Thymus (tissue), 11 donors: ENCODE measurements around the gene CALML4. TPM values are rescaled to one million over a fixed set of nuclear protein-coding genes. Genes with fewer than 3 reads are reported as not detected.
"Not testable (repeated sequence)": the region's sequence is repeated elsewhere in the genome, so short reads cannot be mapped to it uniquely, and the experiment has no call there.

Experiments used
- DNase-seq, 9 donors: peaks; one replicate each; pipeline ENCODE4 v3.0.0-alpha.2; 2013; ENCODE audit warnings: low spot score in 9 of 9, low read depth in 6 of 9, missing footprints in 1 of 9
- H3K27ac ChIP-seq, 2 donors: one replicate each; pipeline ENCODE4 v1.5.1; 2013; ENCODE audit warnings: control low read depth in 1 of 2, low read depth in 1 of 2, low read length in 1 of 2, mild to moderate bottlenecking in 1 of 2, moderate library complexity in 1 of 2
- H3K27me3 ChIP-seq, 2 donors: one replicate each; pipeline ENCODE4 v1.5.1; 2013; ENCODE audit warnings: low read length in 1 of 2; ENCODE audit not compliant: control insufficient read depth in 2 of 2, insufficient read depth in 1 of 2
- H3K36me3 ChIP-seq, 2 donors: one replicate each; pipeline ENCODE4 v1.5.1; 2013; ENCODE audit warnings: low read length in 1 of 2, mild to moderate bottlenecking in 1 of 2, moderate library complexity in 1 of 2; ENCODE audit not compliant: control insufficient read depth in 2 of 2, insufficient read depth in 2 of 2
- H3K4me1 ChIP-seq, 2 donors: one replicate each; pipeline ENCODE4 v1.5.1; 2013; ENCODE audit warnings: low read length in 2 of 2; ENCODE audit not compliant: control insufficient read depth in 2 of 2, insufficient read depth in 2 of 2
- H3K4me3 ChIP-seq, 2 donors: one replicate each; pipeline ENCODE4 v1.5.1; 2013; ENCODE audit warnings: low read length in 2 of 2, control low read depth in 1 of 2, mild to moderate bottlenecking in 1 of 2
- H3K9me3 ChIP-seq, 2 donors: one replicate each; pipeline ENCODE4 v1.5.1; 2013; ENCODE audit warnings: low read length in 1 of 2, mild to moderate bottlenecking in 1 of 2; ENCODE audit not compliant: control insufficient read depth in 2 of 2, insufficient read depth in 1 of 2
- WGBS: extraction: QIAGEN DNeasy Blood & Tissue Kit; methylation state at CpG from one replicate; pipeline ENCODE4 v1.1.7; 2013; 5-methylcytosine and 5-hydroxymethylcytosine counted together
- polyA plus RNA-seq: library from polyadenylated mRNA; stranded (reverse); fragments of 200-250 nt; gene quantifications from one replicate; pipeline ENCODE4 v1.2.3, GENCODE V29; 2013
- total RNA-seq: library from RNA; stranded (reverse); fragments of 120-200 nt; gene quantifications from one replicate; pipeline ENCODE4 v1.2.4, GENCODE V29; 2013
- donor health status: healthy.

CALML4 gene
- total and polyA plus RNA-seq, 2 donors, result 8.8 to 18.3 TPM

- Histone ChIP-seq H3K4me1 (peaks cover 17 to 33% of the 10 kb centered on the region in 2 donors), H3K4me3 (peak overlapping the region; percentile 69 to 82), H3K27ac (no peak overlapping the region), H3K9me3 (no peaks in the 10 kb centered on the region), H3K36me3 (no peaks in the 10 kb centered on the region), H3K27me3 (no peaks in the 10 kb centered on the region)
- WGBS, result 59% methylated on average over 25 of the region's 25 CpGs
- peak in 1 of 9 donors; percentile 24 for DNase-seq
Measured at GRCh38 chr15:68228143-68228970, 23.2 kb upstream of the CALML4 start.

- Histone ChIP-seq H3K4me1 (peaks cover 17 to 32% of the 10 kb centered on the region in 2 donors), H3K9me3 (no peaks in the 10 kb centered on the region), H3K36me3 (peaks cover 0 to 2% of the 10 kb centered on the region in 2 donors), H3K27ac (no peak overlapping the region), H3K4me3 (no peak overlapping the region), H3K27me3 (no peaks in the 10 kb centered on the region)
- DNase-seq, result no peak
- 94% methylated on average over 9 of the region's 9 CpGs for WGBS
Measured at GRCh38 chr15:68227643-68228142, 22.6 kb upstream of the CALML4 start.

GRCh38 chr15:68225442-68225841, 20.3 kb upstream of the CALML4 start:
- WGBS, result 96% methylated on average over 4 of the region's 4 CpGs
- H3K27me3 ChIP-seq, H3K27ac ChIP-seq, H3K4me3 ChIP-seq, H3K9me3 ChIP-seq, H3K36me3 ChIP-seq, DNase-seq: not testable (repeated sequence)
- peaks cover 16 to 29% of the 10 kb centered on the region in 2 donors for H3K4me1 ChIP-seq

GRCh38 chr15:68224546-68225250, 19.6 kb upstream of the CALML4 start:
- H3K9me3 ChIP-seq, result no peaks in the 10 kb centered on the region
- no peaks in the 10 kb centered on the region for H3K27me3 ChIP-seq
- H3K4me3 ChIP-seq, result no peak overlapping the region
- peak overlapping the region in 1 of 2 donors; percentile 2 for H3K27ac ChIP-seq
- peaks cover 0 to 5% of the 10 kb centered on the region in 2 donors for H3K36me3 ChIP-seq
- peak in 1 of 9 donors; percentile 64 for DNase-seq
- WGBS, result 25% methylated on average over 3 of the region's 3 CpGs
- peaks cover 14 to 21% of the 10 kb centered on the region in 2 donors for H3K4me1 ChIP-seq

- no peaks in the 10 kb centered on the region for H3K9me3 ChIP-seq
- H3K4me3 ChIP-seq, result no peak overlapping the region
- no peak for DNase-seq
- WGBS, result 83% methylated on average over 3 of the region's 3 CpGs
- H3K36me3 ChIP-seq, result peaks cover 3 to 10% of the 10 kb centered on the region in 2 donors
- H3K4me1 ChIP-seq, result peaks cover 14 to 21% of the 10 kb centered on the region in 2 donors
- no peaks in the 10 kb centered on the region for H3K27me3 ChIP-seq
- no peak overlapping the region for H3K27ac ChIP-seq
Measured at GRCh38 chr15:68224108-68224507, 19.0 kb upstream of the CALML4 start.

- WGBS, result 97% methylated on average over 6 of the region's 6 CpGs
- no peak overlapping the region for H3K4me3 ChIP-seq
- no peak for DNase-seq
- no peak overlapping the region for H3K27ac ChIP-seq
- no peaks in the 10 kb centered on the region for H3K27me3 ChIP-seq
- H3K9me3 ChIP-seq, result no peaks in the 10 kb centered on the region
- peaks cover 5 to 15% of the 10 kb centered on the region in 2 donors for H3K4me1 ChIP-seq
- peaks cover 7 to 17% of the 10 kb centered on the region in 2 donors for H3K36me3 ChIP-seq
Measured at GRCh38 chr15:68223171-68223570, 18.0 kb upstream of the CALML4 start.

- H3K27ac ChIP-seq, H3K27me3 ChIP-seq, H3K4me1 ChIP-seq, H3K4me3 ChIP-seq, H3K9me3 ChIP-seq, DNase-seq: not testable (repeated sequence)
- peaks cover 7 to 18% of the 10 kb centered on the region in 2 donors for H3K36me3 ChIP-seq
- WGBS, result 95% methylated on average over 18 of the region's 18 CpGs
Measured at GRCh38 chr15:68222432-68222743, 17.3 kb upstream of the CALML4 start.

GRCh38 chr15:68221530-68222431, 16.6 kb upstream of the CALML4 start:
- not testable (repeated sequence) for H3K9me3 ChIP-seq, H3K4me1 ChIP-seq, H3K27me3 ChIP-seq, H3K4me3 ChIP-seq, H3K27ac ChIP-seq, DNase-seq
- H3K36me3 ChIP-seq, result peaks cover 7 to 19% of the 10 kb centered on the region in 2 donors
- WGBS, result 92% methylated on average over 55 of the region's 55 CpGs
